ENCODE results near the gene ELAVL1. TPM values are rescaled to one million over a fixed set of nuclear protein-coding genes. Genes with fewer than 3 reads are reported as not detected.

The ELAVL1 gene
- total RNA-seq, 1 donor from 2014 or later, result 67.9 TPM

- Mint-ChIP-seq H3K4me1 (ENCODE audit: low read depth) (peaks cover 13% of the 10 kb centered on the region), H3K27ac (ENCODE audit: unreplicated experiment) (no peak overlapping the region), H3K9me3 (ENCODE audit: low read depth) (no peaks in the 10 kb centered on the region), H3K36me3 (ENCODE audit: low read depth) (peaks cover 14% of the 10 kb centered on the region), H3K4me3 (ENCODE audit: unreplicated experiment) (no peak overlapping the region), H3K27me3 (ENCODE audit: low read depth) (no peaks in the 10 kb centered on the region)
- peak; percentile 91 for DNase-seq (ENCODE audit: low spot score)
- no peak for TF ChIP-seq CTCF (IDR thresholded peaks at IDR 0.05)
These were observed 92.5 kb downstream of the ELAVL1 start for GRCh38 chr19:7912697-7913564.

- Mint-ChIP-seq H3K4me1 (ENCODE audit: low read depth) (peaks cover 10% of the 10 kb centered on the region), H3K27ac (ENCODE audit: unreplicated experiment) (no peak overlapping the region), H3K36me3 (ENCODE audit: low read depth) (peaks cover 14% of the 10 kb centered on the region), H3K27me3 (ENCODE audit: low read depth) (no peaks in the 10 kb centered on the region), H3K9me3 (ENCODE audit: low read depth) (no peaks in the 10 kb centered on the region), H3K4me3 (ENCODE audit: unreplicated experiment) (no peak overlapping the region)
- no peak for TF ChIP-seq CTCF (IDR thresholded peaks at IDR 0.05)
- peak; percentile 91 for DNase-seq (ENCODE audit: low spot score)
These were observed 93.2 kb downstream of the ELAVL1 start for GRCh38 chr19:7912144-7912696.

GRCh38 chr19:7911508-7912143 lies 93.8 kb downstream of the ELAVL1 start:
- no peak for TF ChIP-seq CTCF (IDR thresholded peaks at IDR 0.05)
- Mint-ChIP-seq H3K27ac (ENCODE audit: unreplicated experiment) (no peak overlapping the region), H3K36me3 (ENCODE audit: low read depth) (peaks cover 14% of the 10 kb centered on the region), H3K4me1 (ENCODE audit: low read depth) (peaks cover 6% of the 10 kb centered on the region), H3K27me3 (ENCODE audit: low read depth) (no peaks in the 10 kb centered on the region), H3K9me3 (ENCODE audit: low read depth) (no peaks in the 10 kb centered on the region), H3K4me3 (ENCODE audit: unreplicated experiment) (no peak overlapping the region)
- DNase-seq (ENCODE audit: low spot score), result peak; percentile 88

GRCh38 chr19:7910321-7911161 lies 94.9 kb downstream of the ELAVL1 start:
- Mint-ChIP-seq H3K36me3 (ENCODE audit: low read depth) (peaks cover 14% of the 10 kb centered on the region), H3K4me1 (ENCODE audit: low read depth) (peaks cover 8% of the 10 kb centered on the region), H3K27me3 (ENCODE audit: low read depth) (no peaks in the 10 kb centered on the region), H3K9me3 (ENCODE audit: low read depth) (no peaks in the 10 kb centered on the region), H3K27ac (ENCODE audit: unreplicated experiment) (no peak overlapping the region), H3K4me3 (ENCODE audit: unreplicated experiment) (no peak overlapping the region)
- TF ChIP-seq CTCF (IDR thresholded peaks at IDR 0.05), result no peak
- DNase-seq (ENCODE audit: low spot score), result peak; percentile 92

All from chondrocyte (in vitro differentiated cells).